ENCODE measurements around the gene POGZ. TPM values are rescaled to one million over a fixed set of nuclear protein-coding genes. Genes with fewer than 3 reads are reported as not detected.
"Not testable (repeated sequence)": the region's sequence is repeated elsewhere in the genome, so short reads cannot be mapped to it uniquely, and the experiment has no call there.

The POGZ gene
- total RNA-seq, 1 experiment from 2014 or later, result 76.0 TPM

- in situ Hi-C loops (cut with HindIII; ENCODE audit: low pct_unique_long_range_greater_than_20kb, low sequenced_read_pairs) (no loop called here), intact Hi-C loops (cut with micrococcal nuclease; ENCODE audit: unreplicated experiment) (no loop called here)
- CTCF ChIA-PET, result no interaction called here
These were observed 68.2 kb downstream of the POGZ start for GRCh38 chr1:151391079-151391563.

DNA sequence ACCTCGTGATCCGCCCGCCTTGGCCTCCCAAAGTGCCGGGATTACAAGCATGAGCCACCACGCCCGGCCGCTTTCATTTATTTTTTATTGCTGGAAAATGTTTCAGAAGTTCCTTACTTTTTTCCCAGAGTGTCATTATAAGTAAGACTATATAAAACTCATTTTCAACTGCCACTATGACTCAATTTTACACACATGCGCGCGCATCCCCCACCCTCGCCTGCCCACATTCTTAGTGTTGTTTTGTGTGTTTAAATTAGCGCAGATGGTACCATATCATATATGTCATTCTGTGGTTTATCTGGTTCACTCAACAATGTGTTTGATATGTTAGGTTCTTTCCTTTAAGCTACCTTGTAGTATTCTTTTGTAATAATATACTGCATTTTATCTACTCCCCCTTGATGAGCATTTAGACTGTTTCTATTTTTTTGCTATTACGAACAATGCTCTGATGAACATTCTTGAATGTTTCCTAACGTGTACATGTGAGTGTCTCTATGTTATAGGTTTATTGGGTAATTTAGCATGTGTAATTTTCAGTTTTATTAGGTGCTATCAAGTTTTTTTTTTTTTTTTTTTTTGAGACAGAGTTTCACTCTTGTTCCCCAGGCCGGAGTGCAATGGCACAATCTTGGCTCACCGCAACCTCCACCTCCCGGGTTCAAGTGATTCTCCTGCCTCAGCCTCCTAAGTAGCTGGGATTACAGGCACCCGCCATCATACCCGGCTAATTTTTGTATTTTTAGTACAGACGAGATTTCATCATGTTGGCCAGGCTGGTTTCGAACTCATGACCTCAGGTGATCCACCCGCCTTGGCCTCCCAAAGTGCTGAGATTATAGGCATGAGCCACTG, 68.8 kb downstream of the POGZ start:
- POLR2A ChIA-PET; intact Hi-C loops (cut with micrococcal nuclease; ENCODE audit: unreplicated experiment); DNase-seq (ENCODE audit: low read depth, low spot score); ATAC-seq; CTCF ChIA-PET; H3K9me3 ChIP-seq (ENCODE audit: control insufficient read depth, insufficient read depth, low read depth, low read length); H3K4me3 ChIP-seq (ENCODE audit: low read depth in 2 of 2, low read length in 2 of 2); BruUV-seq (replicated peaks); in situ Hi-C loops (cut with HindIII; ENCODE audit: low pct_unique_long_range_greater_than_20kb, low sequenced_read_pairs); H3K36me3 ChIP-seq (ENCODE audit: control insufficient read depth, insufficient read depth, low read length); H3K27me3 ChIP-seq (ENCODE audit: control insufficient read depth, insufficient read depth, low read length); H3K27ac ChIP-seq (ENCODE audit: low read length); H3K4me1 ChIP-seq (ENCODE audit: control insufficient read depth, insufficient read depth, low read length): not testable (repeated sequence)

More at GRCh38 chr1:151391079-151391563, 68.2 kb downstream of the POGZ start:
- no TSS peak for BruUV-seq (replicated peaks)
- no peak overlapping the region for H3K27ac ChIP-seq (ENCODE audit: low read length)
- no peaks in the 10 kb centered on the region for H3K9me3 ChIP-seq (ENCODE audit: control insufficient read depth, insufficient read depth, low read depth, low read length)
- no peak overlapping the region for H3K4me3 ChIP-seq (ENCODE audit: low read depth in 2 of 2, low read length in 2 of 2)
- DNase-seq (ENCODE audit: low read depth, low spot score) (no peak), ATAC-seq (no peak)
- no peaks in the 10 kb centered on the region for H3K4me1 ChIP-seq (ENCODE audit: control insufficient read depth, insufficient read depth, low read length)
- POLR2A ChIA-PET, result no interaction called here
- TF ChIP-seq SIN3A (IDR thresholded peaks at IDR 0.05; ENCODE audit: borderline replicate concordance, insufficient read depth, low read depth, low read length), result no peak
- no peak for TF ChIP-seq POLR2AphosphoS5 (IDR thresholded peaks at IDR 0.05; ENCODE audit: low read depth, low read length)
- TF ChIP-seq, protein P1, sequence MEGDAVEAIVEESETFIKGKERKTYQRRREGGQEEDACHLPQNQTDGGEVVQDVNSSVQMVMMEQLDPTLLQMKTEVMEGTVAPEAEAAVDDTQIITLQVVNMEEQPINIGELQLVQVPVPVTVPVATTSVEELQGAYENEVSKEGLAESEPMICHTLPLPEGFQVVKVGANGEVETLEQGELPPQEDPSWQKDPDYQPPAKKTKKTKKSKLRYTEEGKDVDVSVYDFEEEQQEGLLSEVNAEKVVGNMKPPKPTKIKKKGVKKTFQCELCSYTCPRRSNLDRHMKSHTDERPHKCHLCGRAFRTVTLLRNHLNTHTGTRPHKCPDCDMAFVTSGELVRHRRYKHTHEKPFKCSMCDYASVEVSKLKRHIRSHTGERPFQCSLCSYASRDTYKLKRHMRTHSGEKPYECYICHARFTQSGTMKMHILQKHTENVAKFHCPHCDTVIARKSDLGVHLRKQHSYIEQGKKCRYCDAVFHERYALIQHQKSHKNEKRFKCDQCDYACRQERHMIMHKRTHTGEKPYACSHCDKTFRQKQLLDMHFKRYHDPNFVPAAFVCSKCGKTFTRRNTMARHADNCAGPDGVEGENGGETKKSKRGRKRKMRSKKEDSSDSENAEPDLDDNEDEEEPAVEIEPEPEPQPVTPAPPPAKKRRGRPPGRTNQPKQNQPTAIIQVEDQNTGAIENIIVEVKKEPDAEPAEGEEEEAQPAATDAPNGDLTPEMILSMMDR (IDR thresholded peaks at IDR 0.05), result no peak
- TF ChIP-seq, protein P2, sequence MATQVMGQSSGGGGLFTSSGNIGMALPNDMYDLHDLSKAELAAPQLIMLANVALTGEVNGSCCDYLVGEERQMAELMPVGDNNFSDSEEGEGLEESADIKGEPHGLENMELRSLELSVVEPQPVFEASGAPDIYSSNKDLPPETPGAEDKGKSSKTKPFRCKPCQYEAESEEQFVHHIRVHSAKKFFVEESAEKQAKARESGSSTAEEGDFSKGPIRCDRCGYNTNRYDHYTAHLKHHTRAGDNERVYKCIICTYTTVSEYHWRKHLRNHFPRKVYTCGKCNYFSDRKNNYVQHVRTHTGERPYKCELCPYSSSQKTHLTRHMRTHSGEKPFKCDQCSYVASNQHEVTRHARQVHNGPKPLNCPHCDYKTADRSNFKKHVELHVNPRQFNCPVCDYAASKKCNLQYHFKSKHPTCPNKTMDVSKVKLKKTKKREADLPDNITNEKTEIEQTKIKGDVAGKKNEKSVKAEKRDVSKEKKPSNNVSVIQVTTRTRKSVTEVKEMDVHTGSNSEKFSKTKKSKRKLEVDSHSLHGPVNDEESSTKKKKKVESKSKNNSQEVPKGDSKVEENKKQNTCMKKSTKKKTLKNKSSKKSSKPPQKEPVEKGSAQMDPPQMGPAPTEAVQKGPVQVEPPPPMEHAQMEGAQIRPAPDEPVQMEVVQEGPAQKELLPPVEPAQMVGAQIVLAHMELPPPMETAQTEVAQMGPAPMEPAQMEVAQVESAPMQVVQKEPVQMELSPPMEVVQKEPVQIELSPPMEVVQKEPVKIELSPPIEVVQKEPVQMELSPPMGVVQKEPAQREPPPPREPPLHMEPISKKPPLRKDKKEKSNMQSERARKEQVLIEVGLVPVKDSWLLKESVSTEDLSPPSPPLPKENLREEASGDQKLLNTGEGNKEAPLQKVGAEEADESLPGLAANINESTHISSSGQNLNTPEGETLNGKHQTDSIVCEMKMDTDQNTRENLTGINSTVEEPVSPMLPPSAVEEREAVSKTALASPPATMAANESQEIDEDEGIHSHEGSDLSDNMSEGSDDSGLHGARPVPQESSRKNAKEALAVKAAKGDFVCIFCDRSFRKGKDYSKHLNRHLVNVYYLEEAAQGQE (IDR thresholded peaks at IDR 0.05; ENCODE audit: insufficient read depth in 1 of 2, low read depth in 2 of 2, low read length in 1 of 2), result no peak
- no peak for TF ChIP-seq TCF7L2 (IDR thresholded peaks at IDR 0.05; ENCODE audit: low read depth, low read length)
- no peaks in the 10 kb centered on the region for H3K27me3 ChIP-seq (ENCODE audit: control insufficient read depth, insufficient read depth, low read length)
- H3K36me3 ChIP-seq (ENCODE audit: control insufficient read depth, insufficient read depth, low read length), result no peaks in the 10 kb centered on the region

- no peak overlapping the region for H3K4me3 ChIP-seq (ENCODE audit: low read depth in 2 of 2, low read length in 2 of 2)
- CTCF ChIA-PET, result no interaction called here
- no peaks in the 10 kb centered on the region for H3K36me3 ChIP-seq (ENCODE audit: control insufficient read depth, insufficient read depth, low read length)
- in situ Hi-C loops (cut with HindIII; ENCODE audit: low pct_unique_long_range_greater_than_20kb, low sequenced_read_pairs) (no loop called here), intact Hi-C loops (cut with micrococcal nuclease; ENCODE audit: unreplicated experiment) (no loop called here)
- H3K27ac ChIP-seq (ENCODE audit: low read length), result no peak overlapping the region
- ATAC-seq (no peak), DNase-seq (ENCODE audit: low read depth, low spot score) (no peak)
- H3K27me3 ChIP-seq (ENCODE audit: control insufficient read depth, insufficient read depth, low read length), result no peaks in the 10 kb centered on the region
- H3K4me1 ChIP-seq (ENCODE audit: control insufficient read depth, insufficient read depth, low read length), result no peaks in the 10 kb centered on the region
- POLR2A ChIA-PET, result no interaction called here
- TF ChIP-seq POLR2AphosphoS5 (IDR thresholded peaks at IDR 0.05; ENCODE audit: low read depth, low read length) (no peak), SIN3A (IDR thresholded peaks at IDR 0.05; ENCODE audit: borderline replicate concordance, insufficient read depth, low read depth, low read length) (no peak), TCF7L2 (IDR thresholded peaks at IDR 0.05; ENCODE audit: low read depth, low read length) (no peak)
- TF ChIP-seq, protein P2 (IDR thresholded peaks at IDR 0.05; ENCODE audit: insufficient read depth in 1 of 2, low read depth in 2 of 2, low read length in 1 of 2), result no peak
- TF ChIP-seq, protein P1 (IDR thresholded peaks at IDR 0.05), result no peak
- no TSS peak for BruUV-seq (replicated peaks)
- no peaks in the 10 kb centered on the region for H3K9me3 ChIP-seq (ENCODE audit: control insufficient read depth, insufficient read depth, low read depth, low read length)
These were observed 73.3 kb downstream of the POGZ start for GRCh38 chr1:151386002-151386401.
